ENCODE data around the gene MRPS17. TPM values are rescaled to one million over a fixed set of nuclear protein-coding genes. Genes with fewer than 3 reads are reported as not detected.

The MRPS17 gene
- polyA plus RNA-seq, 1 donor from 2014 or later, result 20.5 TPM

DNA sequence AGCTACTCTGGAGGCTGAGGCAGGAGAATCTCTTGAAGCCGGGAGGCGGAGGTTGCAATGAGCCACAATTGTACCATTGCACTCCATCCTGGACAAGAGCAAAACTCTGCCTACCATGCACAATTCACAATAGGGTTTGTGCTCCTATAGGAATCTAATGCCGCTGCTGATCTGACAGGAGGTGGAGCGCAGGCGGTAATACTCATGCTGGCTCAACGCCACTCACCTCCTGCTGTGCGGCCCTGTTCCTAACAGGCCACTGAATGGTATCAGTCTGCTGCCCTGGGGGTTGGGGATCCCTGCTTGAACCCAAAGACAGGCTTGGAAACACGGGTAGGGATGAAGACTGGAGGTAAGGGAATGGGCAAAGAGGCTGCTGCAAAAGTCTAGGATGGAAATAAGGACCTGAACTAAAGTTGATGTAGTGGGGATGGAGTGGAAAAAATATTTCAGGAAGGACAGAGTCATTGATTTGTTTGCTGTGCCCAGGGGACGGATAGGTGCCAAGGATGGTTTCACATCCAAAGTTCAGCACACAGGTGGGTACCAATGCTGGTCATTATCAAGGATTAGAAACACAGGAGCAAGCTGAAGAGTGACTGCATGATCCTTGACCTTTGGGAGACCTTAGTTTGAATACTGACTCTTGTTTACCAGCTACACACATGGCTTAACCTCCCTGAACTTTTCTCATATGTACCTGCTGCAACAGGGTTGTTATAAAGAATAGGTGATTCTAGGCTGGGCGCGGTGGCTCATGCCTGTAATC lies 2.2 kb downstream of the MRPS17 start:
- Histone ChIP-seq H3K4me3 (ENCODE audit: low read length) (no peak overlapping the region), H3K9me2 (ENCODE audit: insufficient read depth, low read length) (no peaks in the 10 kb centered on the region), H2AFZ (ENCODE audit: low read depth, low read length) (no peak overlapping the region), H3K4me2 (ENCODE audit: low read length) (no peak overlapping the region), H3K79me2 (replicated peaks; ENCODE audit: insufficient read depth, low read length) (peaks cover 8% of the 10 kb centered on the region), H3K9me3 (ENCODE audit: low read length) (no peaks in the 10 kb centered on the region), H3K9ac (ENCODE audit: low read length) (no peak overlapping the region), H3K27ac (ENCODE audit: low read length) (no peak overlapping the region), H4K20me1 (ENCODE audit: insufficient read depth) (no peaks in the 10 kb centered on the region), H3K36me3 (ENCODE audit: insufficient read depth, low read length) (no peaks in the 10 kb centered on the region), H3K27me3 (ENCODE audit: insufficient read depth, low read depth, low read length) (no peaks in the 10 kb centered on the region), H3F3A (ENCODE audit: insufficient read depth, low read length, poor library complexity, severe bottlenecking) (no peaks in the 10 kb centered on the region)
- no peak for TF ChIP-seq EZH2 (IDR thresholded peaks at IDR 0.05; ENCODE audit: borderline replicate concordance, insufficient read depth, low read length, poor library complexity, severe bottlenecking)
- TF ChIP-seq SMC3 (conservative IDR thresholded peaks at IDR 0.05; ENCODE audit: poor library complexity), result no peak
- TF ChIP-seq TAF1 (IDR thresholded peaks at IDR 0.05; ENCODE audit: low read depth), result no peak
- no peak for TF ChIP-seq POLR2AphosphoS5 (IDR thresholded peaks at IDR 0.05)
- TF ChIP-seq RAD21 (conservative IDR thresholded peaks at IDR 0.05), result no peak
- no peak for TF ChIP-seq MXI1 (conservative IDR thresholded peaks at IDR 0.05; ENCODE audit: poor library complexity, severe bottlenecking)
- no peak for TF ChIP-seq EP300 (conservative IDR thresholded peaks at IDR 0.05; ENCODE audit: poor library complexity, severe bottlenecking)

DNA sequence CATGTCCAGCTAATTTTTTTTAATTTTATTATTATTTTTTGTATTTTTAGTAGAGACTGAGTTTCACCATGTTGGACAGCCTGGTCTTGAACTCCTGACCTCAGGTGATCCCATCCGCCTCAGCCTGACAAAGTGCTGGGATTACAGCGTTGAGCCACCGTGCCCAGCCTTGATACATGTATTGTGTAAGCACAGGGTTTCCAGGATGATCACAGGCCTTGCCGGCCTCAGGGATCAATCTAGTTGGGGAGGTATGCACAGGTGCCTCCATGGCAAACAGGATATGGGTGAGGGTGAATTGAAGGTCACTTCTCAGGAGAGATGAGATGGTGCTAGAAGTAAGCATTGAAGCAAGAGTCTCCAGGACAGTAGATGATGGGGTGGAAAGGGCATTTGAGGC lies 5.5 kb downstream of the MRPS17 start:
- H3K9me2 ChIP-seq (ENCODE audit: insufficient read depth, low read length), result no peaks in the 10 kb centered on the region
- peaks cover 4% of the 10 kb centered on the region for H3K79me2 ChIP-seq (replicated peaks; ENCODE audit: insufficient read depth, low read length)
- no peaks in the 10 kb centered on the region for H3K27me3 ChIP-seq (ENCODE audit: insufficient read depth, low read depth, low read length)
- no peaks in the 10 kb centered on the region for H3K9me3 ChIP-seq (ENCODE audit: low read length)
- H3K9ac ChIP-seq (ENCODE audit: low read length), result no peak overlapping the region
- no peak overlapping the region for H3K27ac ChIP-seq (ENCODE audit: low read length)
- no peaks in the 10 kb centered on the region for H3K36me3 ChIP-seq (ENCODE audit: insufficient read depth, low read length)
- H2AFZ ChIP-seq (ENCODE audit: low read depth, low read length), result no peak overlapping the region
- H4K20me1 ChIP-seq (ENCODE audit: insufficient read depth), result no peaks in the 10 kb centered on the region
- TF ChIP-seq, protein P1, sequence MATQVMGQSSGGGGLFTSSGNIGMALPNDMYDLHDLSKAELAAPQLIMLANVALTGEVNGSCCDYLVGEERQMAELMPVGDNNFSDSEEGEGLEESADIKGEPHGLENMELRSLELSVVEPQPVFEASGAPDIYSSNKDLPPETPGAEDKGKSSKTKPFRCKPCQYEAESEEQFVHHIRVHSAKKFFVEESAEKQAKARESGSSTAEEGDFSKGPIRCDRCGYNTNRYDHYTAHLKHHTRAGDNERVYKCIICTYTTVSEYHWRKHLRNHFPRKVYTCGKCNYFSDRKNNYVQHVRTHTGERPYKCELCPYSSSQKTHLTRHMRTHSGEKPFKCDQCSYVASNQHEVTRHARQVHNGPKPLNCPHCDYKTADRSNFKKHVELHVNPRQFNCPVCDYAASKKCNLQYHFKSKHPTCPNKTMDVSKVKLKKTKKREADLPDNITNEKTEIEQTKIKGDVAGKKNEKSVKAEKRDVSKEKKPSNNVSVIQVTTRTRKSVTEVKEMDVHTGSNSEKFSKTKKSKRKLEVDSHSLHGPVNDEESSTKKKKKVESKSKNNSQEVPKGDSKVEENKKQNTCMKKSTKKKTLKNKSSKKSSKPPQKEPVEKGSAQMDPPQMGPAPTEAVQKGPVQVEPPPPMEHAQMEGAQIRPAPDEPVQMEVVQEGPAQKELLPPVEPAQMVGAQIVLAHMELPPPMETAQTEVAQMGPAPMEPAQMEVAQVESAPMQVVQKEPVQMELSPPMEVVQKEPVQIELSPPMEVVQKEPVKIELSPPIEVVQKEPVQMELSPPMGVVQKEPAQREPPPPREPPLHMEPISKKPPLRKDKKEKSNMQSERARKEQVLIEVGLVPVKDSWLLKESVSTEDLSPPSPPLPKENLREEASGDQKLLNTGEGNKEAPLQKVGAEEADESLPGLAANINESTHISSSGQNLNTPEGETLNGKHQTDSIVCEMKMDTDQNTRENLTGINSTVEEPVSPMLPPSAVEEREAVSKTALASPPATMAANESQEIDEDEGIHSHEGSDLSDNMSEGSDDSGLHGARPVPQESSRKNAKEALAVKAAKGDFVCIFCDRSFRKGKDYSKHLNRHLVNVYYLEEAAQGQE (IDR thresholded peaks at IDR 0.05; ENCODE audit: borderline replicate concordance), result no peak
- H3K4me2 ChIP-seq (ENCODE audit: low read length), result no peak overlapping the region
- no peak overlapping the region for H3K4me3 ChIP-seq (ENCODE audit: low read length)
- no peaks in the 10 kb centered on the region for H3F3A ChIP-seq (ENCODE audit: insufficient read depth, low read length, poor library complexity, severe bottlenecking)

DNA sequence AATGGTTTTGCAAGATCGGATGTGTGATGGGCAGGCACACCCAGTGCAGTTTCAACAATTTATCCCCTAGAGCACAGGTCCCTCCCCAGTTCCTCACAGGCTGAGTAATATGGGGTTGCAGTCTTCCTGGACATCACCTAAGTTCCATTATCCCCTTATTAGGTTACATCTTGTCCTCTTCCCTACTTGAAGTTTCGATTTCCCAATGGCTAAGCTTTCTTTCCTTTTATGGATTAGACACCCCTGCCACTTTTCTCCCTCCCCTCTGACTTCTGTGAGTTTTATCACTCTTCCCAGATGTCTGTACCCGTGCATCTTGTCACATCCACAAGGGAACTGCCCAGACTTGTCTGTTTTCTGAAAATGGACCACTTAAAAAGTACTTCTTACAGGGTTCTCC lies 10.3 kb downstream of the MRPS17 start:
- no peak overlapping the region for H3K27ac ChIP-seq (ENCODE audit: low read length)
- H3K9me2 ChIP-seq (ENCODE audit: insufficient read depth, low read length), result no peaks in the 10 kb centered on the region
- peaks cover 24% of the 10 kb centered on the region for H3K79me2 ChIP-seq (replicated peaks; ENCODE audit: insufficient read depth, low read length)
- no peak overlapping the region for H2AFZ ChIP-seq (ENCODE audit: low read depth, low read length)
- no peak overlapping the region for H3K9ac ChIP-seq (ENCODE audit: low read length)
- H4K20me1 ChIP-seq (ENCODE audit: insufficient read depth), result no peaks in the 10 kb centered on the region
- no peaks in the 10 kb centered on the region for H3K36me3 ChIP-seq (ENCODE audit: insufficient read depth, low read length)
- no peaks in the 10 kb centered on the region for H3K27me3 ChIP-seq (ENCODE audit: insufficient read depth, low read depth, low read length)
- no peak overlapping the region for H3K4me3 ChIP-seq (ENCODE audit: low read length)
- H3K4me2 ChIP-seq (ENCODE audit: low read length), result no peak overlapping the region
- TF ChIP-seq, protein P1 (IDR thresholded peaks at IDR 0.05; ENCODE audit: borderline replicate concordance), result no peak
- TF ChIP-seq EP300 (conservative IDR thresholded peaks at IDR 0.05; ENCODE audit: poor library complexity, severe bottlenecking), result no peak
- TF ChIP-seq POLR2AphosphoS5 (IDR thresholded peaks at IDR 0.05), result no peak
- TF ChIP-seq EZH2 (IDR thresholded peaks at IDR 0.05; ENCODE audit: borderline replicate concordance, insufficient read depth, low read length, poor library complexity, severe bottlenecking), result no peak
- no peak for TF ChIP-seq SMC3 (conservative IDR thresholded peaks at IDR 0.05; ENCODE audit: poor library complexity)
- TF ChIP-seq, protein P2, sequence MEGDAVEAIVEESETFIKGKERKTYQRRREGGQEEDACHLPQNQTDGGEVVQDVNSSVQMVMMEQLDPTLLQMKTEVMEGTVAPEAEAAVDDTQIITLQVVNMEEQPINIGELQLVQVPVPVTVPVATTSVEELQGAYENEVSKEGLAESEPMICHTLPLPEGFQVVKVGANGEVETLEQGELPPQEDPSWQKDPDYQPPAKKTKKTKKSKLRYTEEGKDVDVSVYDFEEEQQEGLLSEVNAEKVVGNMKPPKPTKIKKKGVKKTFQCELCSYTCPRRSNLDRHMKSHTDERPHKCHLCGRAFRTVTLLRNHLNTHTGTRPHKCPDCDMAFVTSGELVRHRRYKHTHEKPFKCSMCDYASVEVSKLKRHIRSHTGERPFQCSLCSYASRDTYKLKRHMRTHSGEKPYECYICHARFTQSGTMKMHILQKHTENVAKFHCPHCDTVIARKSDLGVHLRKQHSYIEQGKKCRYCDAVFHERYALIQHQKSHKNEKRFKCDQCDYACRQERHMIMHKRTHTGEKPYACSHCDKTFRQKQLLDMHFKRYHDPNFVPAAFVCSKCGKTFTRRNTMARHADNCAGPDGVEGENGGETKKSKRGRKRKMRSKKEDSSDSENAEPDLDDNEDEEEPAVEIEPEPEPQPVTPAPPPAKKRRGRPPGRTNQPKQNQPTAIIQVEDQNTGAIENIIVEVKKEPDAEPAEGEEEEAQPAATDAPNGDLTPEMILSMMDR (IDR thresholded peaks at IDR 0.05; ENCODE audit: poor library complexity, severe bottlenecking), result no peak
- H3F3A ChIP-seq (ENCODE audit: insufficient read depth, low read length, poor library complexity, severe bottlenecking), result no peaks in the 10 kb centered on the region
- no peaks in the 10 kb centered on the region for H3K9me3 ChIP-seq (ENCODE audit: low read length)
